ENCODE data around the gene FAM114A2. TPM values are rescaled to one million over a fixed set of nuclear protein-coding genes. Genes with fewer than 3 reads are reported as not detected.

Gene FAM114A2
- total RNA-seq, 1 donor from 2014 or later, result 25.8 TPM

GRCh38 chr5:153998768-153999167 lies 39.9 kb downstream of the FAM114A2 start:
- H3K27me3 Mint-ChIP-seq (ENCODE audit: unreplicated experiment), result no peaks in the 10 kb centered on the region
- no peak overlapping the region for H3K4me3 Mint-ChIP-seq (ENCODE audit: unreplicated experiment)
- H3K27ac Mint-ChIP-seq (ENCODE audit: unreplicated experiment), result no peak overlapping the region
- no peaks in the 10 kb centered on the region for H3K4me1 Mint-ChIP-seq (ENCODE audit: low read depth, unreplicated experiment)
- no peaks in the 10 kb centered on the region for H3K9me3 Mint-ChIP-seq (ENCODE audit: unreplicated experiment)
- H3K36me3 Mint-ChIP-seq (ENCODE audit: unreplicated experiment), result no peaks in the 10 kb centered on the region
- DNase-seq, result no peak
- TF ChIP-seq, protein P1, sequence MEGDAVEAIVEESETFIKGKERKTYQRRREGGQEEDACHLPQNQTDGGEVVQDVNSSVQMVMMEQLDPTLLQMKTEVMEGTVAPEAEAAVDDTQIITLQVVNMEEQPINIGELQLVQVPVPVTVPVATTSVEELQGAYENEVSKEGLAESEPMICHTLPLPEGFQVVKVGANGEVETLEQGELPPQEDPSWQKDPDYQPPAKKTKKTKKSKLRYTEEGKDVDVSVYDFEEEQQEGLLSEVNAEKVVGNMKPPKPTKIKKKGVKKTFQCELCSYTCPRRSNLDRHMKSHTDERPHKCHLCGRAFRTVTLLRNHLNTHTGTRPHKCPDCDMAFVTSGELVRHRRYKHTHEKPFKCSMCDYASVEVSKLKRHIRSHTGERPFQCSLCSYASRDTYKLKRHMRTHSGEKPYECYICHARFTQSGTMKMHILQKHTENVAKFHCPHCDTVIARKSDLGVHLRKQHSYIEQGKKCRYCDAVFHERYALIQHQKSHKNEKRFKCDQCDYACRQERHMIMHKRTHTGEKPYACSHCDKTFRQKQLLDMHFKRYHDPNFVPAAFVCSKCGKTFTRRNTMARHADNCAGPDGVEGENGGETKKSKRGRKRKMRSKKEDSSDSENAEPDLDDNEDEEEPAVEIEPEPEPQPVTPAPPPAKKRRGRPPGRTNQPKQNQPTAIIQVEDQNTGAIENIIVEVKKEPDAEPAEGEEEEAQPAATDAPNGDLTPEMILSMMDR (IDR thresholded peaks at IDR 0.05; ENCODE audit: partially characterized antibody, unreplicated experiment), result no peak

DNA sequence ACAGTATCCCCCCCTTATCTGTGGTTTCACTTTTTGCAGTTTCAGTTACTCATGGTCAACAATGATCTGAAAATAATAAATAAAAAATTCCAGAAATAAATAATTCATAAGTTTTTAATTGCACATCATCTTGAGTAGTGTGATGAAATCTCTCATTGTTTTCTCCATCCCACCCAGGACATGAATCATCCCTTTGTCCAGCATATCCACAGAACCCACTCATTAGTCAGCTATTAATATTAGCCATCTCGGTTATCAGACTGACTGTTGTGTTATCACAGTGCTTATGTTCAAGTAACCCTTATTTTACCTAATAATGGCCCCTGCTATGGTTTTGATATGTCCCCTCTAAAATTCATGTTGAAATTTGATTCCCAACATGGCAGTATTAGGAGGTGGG lies 40.7 kb downstream of the FAM114A2 start:
- no peaks in the 10 kb centered on the region for H3K36me3 Mint-ChIP-seq (ENCODE audit: unreplicated experiment)
- TF ChIP-seq, protein P1 (IDR thresholded peaks at IDR 0.05; ENCODE audit: partially characterized antibody, unreplicated experiment), result no peak
- H3K27ac Mint-ChIP-seq (ENCODE audit: unreplicated experiment), result no peak overlapping the region
- no peaks in the 10 kb centered on the region for H3K27me3 Mint-ChIP-seq (ENCODE audit: unreplicated experiment)
- H3K4me3 Mint-ChIP-seq (ENCODE audit: unreplicated experiment), result no peak overlapping the region
- no peaks in the 10 kb centered on the region for H3K9me3 Mint-ChIP-seq (ENCODE audit: unreplicated experiment)
- DNase-seq, result no peak
- H3K4me1 Mint-ChIP-seq (ENCODE audit: low read depth, unreplicated experiment), result no peaks in the 10 kb centered on the region

DNA sequence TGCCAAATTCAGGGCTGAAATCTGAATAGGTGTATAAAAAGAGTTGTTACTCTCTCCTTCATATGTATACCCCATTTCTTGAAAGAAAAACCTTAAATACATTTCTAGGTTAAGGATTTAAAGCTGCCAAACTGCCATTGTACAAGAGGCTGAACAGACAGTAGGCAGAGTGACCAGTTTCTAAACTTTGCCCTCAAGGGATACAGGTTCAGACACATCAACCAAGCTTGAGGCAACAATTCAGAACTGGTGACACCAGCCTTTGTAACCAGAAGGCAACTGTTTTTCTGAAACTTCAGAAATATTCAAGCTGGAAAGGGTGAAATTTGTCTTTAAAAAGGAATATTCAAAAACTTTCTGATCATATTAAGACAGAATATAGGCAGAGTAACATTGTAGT lies 47.5 kb downstream of the FAM114A2 start:
- no peaks in the 10 kb centered on the region for H3K9me3 Mint-ChIP-seq (ENCODE audit: unreplicated experiment)
- no peak overlapping the region for H3K4me3 Mint-ChIP-seq (ENCODE audit: unreplicated experiment)

DNA sequence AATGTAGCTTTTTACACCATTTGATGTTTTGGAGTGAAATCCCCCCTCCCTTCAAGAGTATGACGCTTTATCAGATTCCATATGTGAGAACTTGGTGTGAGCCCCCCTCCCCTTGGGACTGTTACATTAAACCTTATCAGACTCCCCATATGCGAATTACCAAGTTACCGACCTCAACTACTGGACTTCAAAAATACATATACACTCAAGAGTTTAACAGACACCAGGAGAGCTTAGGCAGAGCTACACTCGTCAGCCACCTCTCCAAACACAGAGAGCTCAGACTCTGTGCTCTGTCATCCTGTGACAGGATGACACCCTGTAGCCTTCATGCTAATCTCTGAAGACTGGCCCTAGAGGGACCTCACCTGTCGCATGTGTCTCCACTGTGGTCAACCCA lies 50.2 kb downstream of the FAM114A2 start:
- DNase-seq, result no peak
- Mint-ChIP-seq H3K4me3 (ENCODE audit: unreplicated experiment) (no peak overlapping the region), H3K27ac (ENCODE audit: unreplicated experiment) (no peak overlapping the region), H3K4me1 (ENCODE audit: low read depth, unreplicated experiment) (no peaks in the 10 kb centered on the region), H3K36me3 (ENCODE audit: unreplicated experiment) (no peaks in the 10 kb centered on the region), H3K27me3 (ENCODE audit: unreplicated experiment) (peaks cover 2% of the 10 kb centered on the region), H3K9me3 (ENCODE audit: unreplicated experiment) (no peaks in the 10 kb centered on the region)
- TF ChIP-seq, protein P1 (IDR thresholded peaks at IDR 0.05; ENCODE audit: partially characterized antibody, unreplicated experiment), result no peak

More for the DNA sequence above, 47.5 kb downstream of the FAM114A2 start:
- H3K27me3 Mint-ChIP-seq (ENCODE audit: unreplicated experiment), result peaks cover 2% of the 10 kb centered on the region
- no peak for DNase-seq
- H3K36me3 Mint-ChIP-seq (ENCODE audit: unreplicated experiment), result no peaks in the 10 kb centered on the region
- TF ChIP-seq, protein P1 (IDR thresholded peaks at IDR 0.05; ENCODE audit: partially characterized antibody, unreplicated experiment), result no peak
- no peaks in the 10 kb centered on the region for H3K4me1 Mint-ChIP-seq (ENCODE audit: low read depth, unreplicated experiment)
- H3K27ac Mint-ChIP-seq (ENCODE audit: unreplicated experiment), result no peak overlapping the region

GRCh38 chr5:153987301-153987700 lies 51.4 kb downstream of the FAM114A2 start:
- H3K36me3 Mint-ChIP-seq (ENCODE audit: unreplicated experiment), result no peaks in the 10 kb centered on the region
- no peaks in the 10 kb centered on the region for H3K9me3 Mint-ChIP-seq (ENCODE audit: unreplicated experiment)
- H3K4me3 Mint-ChIP-seq (ENCODE audit: unreplicated experiment), result no peak overlapping the region
- DNase-seq, result no peak
- TF ChIP-seq, protein P1 (IDR thresholded peaks at IDR 0.05; ENCODE audit: partially characterized antibody, unreplicated experiment), result no peak
- no peaks in the 10 kb centered on the region for H3K4me1 Mint-ChIP-seq (ENCODE audit: low read depth, unreplicated experiment)
- peaks cover 2% of the 10 kb centered on the region for H3K27me3 Mint-ChIP-seq (ENCODE audit: unreplicated experiment)
- no peak overlapping the region for H3K27ac Mint-ChIP-seq (ENCODE audit: unreplicated experiment)

All from glutamatergic neuron (in vitro differentiated cells).